Sciatic nerve (tissue), 2 donors: ENCODE data around the gene FBXO21. TPM values are rescaled to one million over a fixed set of nuclear protein-coding genes. Genes with fewer than 3 reads are reported as not detected.
A peak's percentile ranks its signal among the peaks of the same experiment; 100 is the strongest.
"Not testable (repeated sequence)": the region's sequence is repeated elsewhere in the genome, so short reads cannot be mapped to it uniquely, and the experiment has no call there.

Experiments used
- ATAC-seq: fragments of 200-7000 bp; cut with Tn5 transposase; one replicate; pipeline ENCODE4 v1.9.1; 2020; ENCODE audit warnings: mild to moderate bottlenecking, moderate library complexity
- DNase-seq: peaks from one replicate; pipeline ENCODE4 v3.0.0-alpha.2; 2020; ENCODE audit warnings: low spot score
- intact Hi-C: fragments of 100-400 bp; cut with DNase I; formaldehyde crosslinking; loops from one replicate; pipeline ENCODE4 v1.14.2; 2022
- total RNA-seq: library from RNA; stranded (reverse); fragmentation: NEBNext Ultra II Directional; extraction: Animal tissue kit (Norgen Biotek cat#: 25700); gene quantifications from one replicate; pipeline ENCODE4 v1.2.1, GENCODE V29; 2021
- donor health status: DM: no; HTN: no; CAD: no.
- donor health status: DM: no; HTN: no; CAD: no.

FBXO21 gene, protein sequence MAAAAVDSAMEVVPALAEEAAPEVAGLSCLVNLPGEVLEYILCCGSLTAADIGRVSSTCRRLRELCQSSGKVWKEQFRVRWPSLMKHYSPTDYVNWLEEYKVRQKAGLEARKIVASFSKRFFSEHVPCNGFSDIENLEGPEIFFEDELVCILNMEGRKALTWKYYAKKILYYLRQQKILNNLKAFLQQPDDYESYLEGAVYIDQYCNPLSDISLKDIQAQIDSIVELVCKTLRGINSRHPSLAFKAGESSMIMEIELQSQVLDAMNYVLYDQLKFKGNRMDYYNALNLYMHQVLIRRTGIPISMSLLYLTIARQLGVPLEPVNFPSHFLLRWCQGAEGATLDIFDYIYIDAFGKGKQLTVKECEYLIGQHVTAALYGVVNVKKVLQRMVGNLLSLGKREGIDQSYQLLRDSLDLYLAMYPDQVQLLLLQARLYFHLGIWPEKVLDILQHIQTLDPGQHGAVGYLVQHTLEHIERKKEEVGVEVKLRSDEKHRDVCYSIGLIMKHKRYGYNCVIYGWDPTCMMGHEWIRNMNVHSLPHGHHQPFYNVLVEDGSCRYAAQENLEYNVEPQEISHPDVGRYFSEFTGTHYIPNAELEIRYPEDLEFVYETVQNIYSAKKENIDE
- total RNA-seq, result 42.9 TPM

- DNase-seq, result peak; percentile 96
- peak; percentile 99 for ATAC-seq
- intact Hi-C loops, result no loop called here
Measured at GRCh38 chr12:117190210-117190781, at the start of gene FBXO21. Gene FBXO21, minus strand, starts transcription at chr12:117190470. Its CDS starts 14 bp downstream, at chr12:117190456.

DNA sequence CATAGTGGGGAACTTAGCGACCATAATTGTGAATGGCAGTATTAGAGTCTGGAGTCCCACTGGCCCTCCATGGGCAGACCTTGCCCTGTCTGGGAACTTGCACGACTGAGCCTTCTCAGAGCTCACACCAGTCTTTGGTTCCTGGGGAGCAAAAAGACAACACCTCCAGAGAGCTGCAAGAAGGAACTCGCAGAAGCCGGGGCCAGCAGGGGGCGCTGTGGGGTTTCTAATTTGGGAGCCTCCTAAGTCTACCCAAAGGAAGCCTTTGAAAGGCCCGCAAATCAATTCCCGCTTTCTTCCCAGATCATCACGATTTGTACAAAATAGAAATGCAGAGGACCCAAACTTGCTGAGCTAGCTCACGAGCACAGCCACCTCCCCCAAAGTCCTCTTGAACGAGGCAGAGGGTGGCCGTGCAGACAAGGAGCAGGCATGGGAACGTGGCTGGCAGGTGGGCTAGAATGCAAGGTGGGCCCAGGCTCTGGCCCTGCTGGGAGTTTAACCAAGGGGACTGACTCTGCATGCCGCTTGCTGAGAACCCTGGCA, 46.3 kb upstream of the FBXO21 start:
- peak; percentile 91 for DNase-seq
- peak; percentile 45 for ATAC-seq
- intact Hi-C loops, result no loop called here

- DNase-seq (no peak), ATAC-seq (no peak)
- intact Hi-C loops, result no loop called here
Measured at GRCh38 chr12:117235261-117235660, 45.0 kb upstream of the FBXO21 start.

DNA sequence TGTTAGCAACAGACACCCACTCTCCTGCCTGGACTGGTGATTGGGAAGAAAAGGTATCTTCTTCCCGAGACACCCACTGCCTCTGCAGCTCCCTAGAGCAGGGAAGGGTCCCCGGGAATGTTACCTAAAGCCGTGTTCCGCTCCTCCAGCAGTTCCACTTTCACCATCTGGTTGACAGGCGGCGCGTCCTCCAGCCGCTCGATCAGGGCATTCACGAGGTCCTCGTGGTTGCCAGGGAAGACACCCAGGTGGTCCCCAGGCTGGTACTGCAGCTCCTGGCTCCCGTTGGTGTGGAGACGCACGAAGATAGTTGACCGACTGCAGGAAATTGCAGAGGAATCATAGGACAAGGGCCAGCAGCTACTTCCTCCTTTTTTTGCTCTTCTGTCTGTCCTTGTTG, 44.2 kb upstream of the FBXO21 start:
- ATAC-seq (no peak), DNase-seq (no peak)
- intact Hi-C loops, result no loop called here

GRCh38 chr12:117231750-117232149, 41.5 kb upstream of the FBXO21 start:
- intact Hi-C loops, result no loop called here
- DNase-seq (no peak), ATAC-seq (no peak)

GRCh38 chr12:117228239-117228638, 38.0 kb upstream of the FBXO21 start:
- intact Hi-C loops, result no loop called here
- DNase-seq (no peak), ATAC-seq (no peak)

DNA sequence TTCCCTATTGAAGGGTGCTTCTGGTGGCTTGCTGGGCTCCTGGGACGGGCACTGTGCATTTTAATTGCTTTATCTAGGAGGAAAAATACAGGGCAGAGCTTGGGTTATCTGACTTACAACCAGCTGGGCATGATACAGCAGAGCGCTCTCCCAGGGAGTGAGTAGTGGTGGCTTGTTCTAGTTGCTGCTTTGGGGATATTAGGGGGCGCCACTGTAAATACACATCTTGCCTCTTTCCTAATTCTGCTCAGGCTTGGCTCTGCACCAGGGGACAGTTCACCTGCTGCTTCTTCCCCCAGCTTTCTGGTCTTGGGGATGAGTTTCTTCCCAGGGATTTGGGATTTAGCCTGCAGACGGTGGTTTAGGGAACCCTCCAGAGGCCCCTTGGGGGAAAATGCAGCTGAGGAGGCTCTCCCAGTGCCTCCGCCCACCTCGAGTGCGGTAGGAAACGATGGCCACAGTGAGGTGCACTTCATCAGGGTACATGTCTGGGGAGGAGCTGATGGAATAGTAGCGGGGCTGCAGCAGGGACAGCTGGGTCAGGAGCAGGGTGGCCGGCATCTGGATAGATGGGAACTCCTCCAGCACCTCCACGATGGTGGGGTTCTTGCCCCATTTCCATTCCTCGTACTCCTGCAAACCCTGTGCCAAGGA, 36.9 kb upstream of the FBXO21 start:
- no peak for DNase-seq
- intact Hi-C loops, result no loop called here
- no peak for ATAC-seq

GRCh38 chr12:117226505-117226904, 36.2 kb upstream of the FBXO21 start:
- intact Hi-C loops, result no loop called here
- ATAC-seq (no peak), DNase-seq (no peak)

DNA sequence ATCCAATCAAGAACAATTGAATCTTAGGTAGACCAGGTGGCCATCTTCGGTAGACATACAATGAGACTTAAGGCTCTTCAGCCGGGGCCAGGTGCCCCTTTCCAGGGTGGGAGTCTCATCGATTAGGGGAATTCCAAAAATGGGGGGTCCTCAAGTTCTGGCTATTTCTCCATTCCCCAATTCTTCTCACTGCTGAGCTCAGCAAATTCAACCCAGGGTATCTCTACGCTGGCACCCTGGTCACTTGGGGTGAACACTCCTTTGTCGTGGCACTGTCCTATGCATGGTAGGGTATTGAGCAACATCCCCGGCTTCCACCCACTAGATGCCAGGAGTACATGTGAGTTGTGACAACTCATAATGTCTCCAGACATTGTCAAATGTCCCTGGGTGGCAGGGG, 34.9 kb upstream of the FBXO21 start:
- intact Hi-C loops, result no loop called here
- no peak for ATAC-seq
- DNase-seq, result no peak

GRCh38 chr12:117220947-117221346, 30.7 kb upstream of the FBXO21 start:
- not testable (repeated sequence) for DNase-seq, ATAC-seq
- intact Hi-C loops, result loop anchor here (5.0 kb wide), 1 partner anchor 1874 kb away; no protein-coding TSS in a partner anchor

- intact Hi-C loops, result loop anchor here (10.0 kb wide), 1 partner anchor 617 kb away; no protein-coding TSS in a partner anchor
Measured at GRCh38 chr12:117218149-117218548, 27.9 kb upstream of the FBXO21 start.

DNA sequence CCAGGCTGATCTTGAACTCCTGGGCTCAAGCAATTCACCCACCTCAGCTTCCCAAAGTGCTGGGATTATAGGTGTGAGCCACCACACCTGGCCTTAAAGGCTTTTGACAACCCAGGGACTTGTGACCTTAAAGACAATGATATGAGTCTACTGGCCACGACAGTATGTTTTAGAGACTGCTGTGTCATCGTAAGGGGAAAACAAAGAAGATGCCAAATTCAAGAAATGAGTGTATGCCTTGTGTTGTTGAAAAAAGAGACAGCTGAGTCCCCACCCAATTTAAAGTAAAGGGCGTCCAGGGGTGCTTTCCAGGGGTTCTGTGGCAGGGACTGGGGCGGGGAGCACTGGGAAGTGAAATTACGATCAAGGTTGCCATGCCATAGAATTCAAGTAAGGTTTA, 26.4 kb upstream of the FBXO21 start:
- intact Hi-C loops, result loop anchor here (10.0 kb wide), 1 partner anchor 618 kb away; no protein-coding TSS in a partner anchor
- DNase-seq (no peak), ATAC-seq (no peak)

More at GRCh38 chr12:117218149-117218548, 27.9 kb upstream of the FBXO21 start:
- DNase-seq (no peak), ATAC-seq (no peak)

DNA sequence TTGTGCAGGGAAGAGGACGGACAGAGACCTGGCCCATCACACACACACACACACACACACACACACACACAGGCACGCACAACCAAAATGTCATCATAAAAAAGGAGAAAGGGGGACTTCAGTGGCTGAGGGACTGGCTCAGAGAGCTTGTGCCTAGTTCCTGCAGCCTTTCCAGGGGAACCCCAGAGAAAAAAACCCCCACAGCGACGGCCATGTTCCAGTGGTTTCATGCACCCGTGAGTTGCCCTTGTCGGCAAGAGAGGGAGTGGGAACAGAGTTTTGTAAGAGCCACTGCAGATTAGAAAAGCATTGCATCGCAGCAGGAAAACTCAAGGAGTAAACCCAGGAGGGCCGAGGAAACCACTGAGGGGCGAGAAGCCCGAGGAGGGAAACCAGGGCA, 24.5 kb upstream of the FBXO21 start:
- intact Hi-C loops, result loop anchor here (10.0 kb wide), 1 partner anchor 620 kb away; no protein-coding TSS in a partner anchor
- no peak for DNase-seq
- ATAC-seq, result no peak

- intact Hi-C loops, result loop anchor here (10.0 kb wide), 1 partner anchor 621 kb away; no protein-coding TSS in a partner anchor
- ATAC-seq, result no peak
- DNase-seq, result no peak
Measured at GRCh38 chr12:117213295-117213808, 23.1 kb upstream of the FBXO21 start.

DNA sequence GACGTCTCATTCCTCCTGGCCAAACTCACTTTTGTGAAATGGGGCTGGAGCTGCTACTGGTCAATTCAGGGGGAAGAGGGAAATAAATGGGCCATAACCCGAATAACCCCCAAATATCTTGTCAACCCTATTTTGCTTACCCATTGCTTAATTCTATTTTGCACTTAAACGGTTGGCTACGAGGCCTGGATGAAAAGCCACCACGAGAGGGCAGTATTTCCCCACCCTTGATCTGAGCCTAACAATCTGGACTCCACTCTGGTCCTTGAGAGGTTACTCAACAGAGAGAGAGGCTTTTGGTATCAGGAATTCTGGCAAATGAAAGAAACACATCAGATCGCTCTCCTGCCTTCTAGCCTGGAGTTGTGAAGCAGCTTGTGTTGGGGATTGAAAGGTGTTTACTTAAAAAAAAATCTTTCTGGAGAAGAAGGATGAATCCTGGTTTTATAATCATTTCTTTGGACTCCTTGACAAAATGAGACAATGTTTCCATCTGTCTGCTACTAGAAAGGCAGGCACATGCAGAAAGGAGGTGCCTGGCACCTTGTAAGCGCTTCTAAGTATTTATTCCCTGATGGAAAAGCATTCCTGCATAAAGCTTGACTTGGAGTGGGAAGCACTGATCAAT, 22.4 kb upstream of the FBXO21 start:
- DNase-seq (peak; percentile 87), ATAC-seq (peak; percentile 94)
- intact Hi-C loops, result loop anchor here (10.0 kb wide), 1 partner anchor 622 kb away; no protein-coding TSS in a partner anchor

DNA sequence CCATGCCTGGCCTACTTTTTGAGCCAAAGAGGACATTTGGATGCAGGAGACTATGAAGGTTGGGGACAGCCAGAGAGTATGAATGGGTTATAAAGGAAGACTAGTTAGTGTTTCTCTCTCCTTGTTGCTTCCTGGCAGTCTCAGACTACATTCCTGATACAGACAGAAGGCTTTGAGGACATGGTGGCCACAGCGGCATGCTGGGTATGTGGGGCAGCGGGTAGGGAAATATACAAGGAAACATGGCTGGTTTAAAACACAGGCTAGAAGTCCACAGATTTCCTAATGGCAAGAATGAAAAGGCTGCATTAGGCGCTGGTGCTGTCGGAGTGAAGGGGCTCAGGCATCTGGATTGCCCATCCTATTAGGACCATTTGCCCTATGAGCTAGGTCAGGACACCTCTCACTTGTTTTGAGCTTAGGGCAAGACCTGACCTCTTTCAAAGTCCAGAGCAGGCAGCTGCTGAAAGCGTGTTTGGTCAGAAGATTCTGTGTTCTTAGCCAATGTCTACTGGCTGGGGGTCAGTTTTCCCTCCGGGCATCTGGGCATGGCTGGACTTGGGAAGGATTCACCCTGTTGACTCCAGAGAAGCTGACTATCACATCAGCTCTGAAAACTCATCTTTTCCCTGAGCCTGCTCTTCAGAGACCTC, 20.1 kb upstream of the FBXO21 start:
- ATAC-seq (no peak), DNase-seq (no peak)
- intact Hi-C loops, result loop anchor here (10.0 kb wide), 1 partner anchor 624 kb away; no protein-coding TSS in a partner anchor

- intact Hi-C loops, result loop anchor here (10.0 kb wide), 1 partner anchor 625 kb away; no protein-coding TSS in a partner anchor
- ATAC-seq (no peak), DNase-seq (no peak)
Measured at GRCh38 chr12:117209626-117210025, 19.4 kb upstream of the FBXO21 start.
